IMR-90 (cell line): Measurements from ENCODE around the gene TIGAR. TPM values are rescaled to one million over a fixed set of nuclear protein-coding genes. Genes with fewer than 3 reads are reported as not detected.

Experiments used
- ATAC-seq: fragments of 200-7000 bp; cut with Tn5 transposase; 2 replicates; pipeline ENCODE4 v1.9.1; 2020; ENCODE audit warnings: low read depth, mild to moderate bottlenecking, moderate library complexity
- BruUV-seq: library from RNA; stranded (reverse); fragments of 400-500 nt; replicated peaks from 2 replicates; lab custom pipeline; 2021; lab: Mats Ljungman, UMichigan
- CTCF ChIA-PET: fragments of 300-600 bp; formaldehyde crosslinking; extraction: SDS; loops from one replicate; lab custom pipeline; 2021; ENCODE audit warnings: antibody characterized with exemption; lab: Yijun Ruan, JAX
- POLR2A ChIA-PET: fragments of 300-600 bp; sonication (Branson Sonifier 250); formaldehyde crosslinking; loops from one replicate; lab custom pipeline; 2022; ENCODE audit warnings: antibody characterized with exemption; ENCODE audit not compliant: unreplicated experiment; lab: Charles Lee
- DNase-seq: peaks from one replicate; pipeline ENCODE4 v3.0.0; 2013
- H2AFZ ChIP-seq: replicated peaks from 2 replicates; pipeline ENCODE3; 2013; ENCODE audit warnings: low read length, mild to moderate bottlenecking; ENCODE audit not compliant: poor library complexity
- H2AK5ac ChIP-seq: 2 replicates; pipeline ENCODE4 v1.6.1; 2013; ENCODE audit warnings: low read depth, low read length, inconsistent platforms
- H2AK9ac ChIP-seq: replicated peaks from 2 replicates; pipeline ENCODE3; 2013; ENCODE audit warnings: mild to moderate bottlenecking, low read depth, low read length, moderate library complexity; ENCODE audit not compliant: poor library complexity
- H2BK120ac ChIP-seq: 2 replicates; pipeline ENCODE4 v1.6.1; 2013; ENCODE audit warnings: low read depth, low read length, inconsistent platforms
- H2BK15ac ChIP-seq: 3 replicates; pipeline ENCODE4 v1.6.1; 2013; ENCODE audit warnings: low read depth, low read length, inconsistent platforms
- H2BK20ac ChIP-seq: 2 replicates; pipeline ENCODE4 v1.6.1; 2013; ENCODE audit warnings: low read depth, mild to moderate bottlenecking, inconsistent platforms, low read length, moderate library complexity
- H2BK5ac ChIP-seq: 2 replicates; pipeline ENCODE4 v1.6.1; 2013; ENCODE audit warnings: mild to moderate bottlenecking, low read depth, low read length, inconsistent platforms; ENCODE audit not compliant: poor library complexity, severe bottlenecking
- H3K14ac ChIP-seq: replicated peaks from 2 replicates; pipeline ENCODE4 v1.6.1; 2013; ENCODE audit warnings: low read depth, low read length, inconsistent platforms
- H3K18ac ChIP-seq: 2 replicates; pipeline ENCODE4 v1.6.1; 2013; ENCODE audit warnings: low read depth, low read length, control low read depth
- H3K23ac ChIP-seq: 2 replicates; pipeline ENCODE4 v1.6.1; 2013; ENCODE audit warnings: low read depth, low read length, inconsistent platforms
- H3K27ac ChIP-seq: 2 replicates; pipeline ENCODE4 v1.5.1; 2013; ENCODE audit warnings: mild to moderate bottlenecking, control low read depth, low read length; ENCODE audit not compliant: insufficient read depth
- H3K27me3 ChIP-seq: 2 replicates; pipeline ENCODE4 v1.6.1; 2013; ENCODE audit warnings: low read length; ENCODE audit not compliant: control insufficient read depth, insufficient read depth
- H3K36me3 ChIP-seq: 2 replicates; pipeline ENCODE4 v1.6.1; 2013; ENCODE audit warnings: low read length, mixed read lengths; ENCODE audit not compliant: control insufficient read depth, insufficient read depth
- H3K4ac ChIP-seq: 2 replicates; pipeline ENCODE4 v1.6.1; 2013; ENCODE audit warnings: low read depth, low read length, inconsistent platforms
- H3K4me1 ChIP-seq: 2 replicates; pipeline ENCODE4 v1.6.1; 2013; ENCODE audit warnings: low read length, mixed read lengths; ENCODE audit not compliant: control insufficient read depth, insufficient read depth
- H3K4me2 ChIP-seq: 2 replicates; pipeline ENCODE4 v1.6.1; 2013; ENCODE audit warnings: low read depth, mild to moderate bottlenecking, control low read depth, low read length, moderate library complexity
- H3K4me3 ChIP-seq: 2 replicates; pipeline ENCODE4 v1.5.1; 2013; ENCODE audit warnings: low read depth, mild to moderate bottlenecking, control low read depth, low read length, moderate library complexity; ENCODE audit not compliant: insufficient read depth
- H3K56ac ChIP-seq: 2 replicates; pipeline ENCODE4 v1.6.1; 2013; ENCODE audit warnings: low read length, inconsistent platforms; ENCODE audit not compliant: insufficient read depth; ENCODE audit errors: extremely low read depth
- H3K79me1 ChIP-seq, 2 experiments: 2 replicates each; pipeline ENCODE4 v1.6.1; 2013; ENCODE audit warnings: low read length in 2 of 2, inconsistent platforms in 1 of 2, low read depth in 1 of 2
- H3K9ac ChIP-seq: 2 replicates; pipeline ENCODE4 v1.6.1; 2013; ENCODE audit warnings: low read depth, low read length, control low read depth
- H3K9me1 ChIP-seq: 2 replicates; pipeline ENCODE4 v1.6.1; 2013; ENCODE audit warnings: low read length, inconsistent platforms; ENCODE audit not compliant: insufficient read depth
- H3K9me3 ChIP-seq: 2 replicates; pipeline ENCODE4 v1.6.1; 2013; ENCODE audit warnings: low read length; ENCODE audit not compliant: control insufficient read depth, insufficient read depth
- H4K20me1 ChIP-seq: 2 replicates; pipeline ENCODE4 v1.6.1; 2013; ENCODE audit warnings: low read length, inconsistent platforms; ENCODE audit not compliant: insufficient read depth
- H4K5ac ChIP-seq: 2 replicates; pipeline ENCODE4 v1.6.1; 2013; ENCODE audit warnings: mild to moderate bottlenecking, low read depth, low read length, control low read depth
- H4K8ac ChIP-seq, 2 experiments: 2 replicates each; pipeline ENCODE4 v1.6.1; 2013; ENCODE audit warnings: low read depth in 2 of 2, low read length in 2 of 2, control low read depth in 1 of 2, inconsistent platforms in 1 of 2
- H4K91ac ChIP-seq: 2 replicates; pipeline ENCODE4 v1.6.1; 2013; ENCODE audit warnings: low read depth, low read length, inconsistent platforms; ENCODE audit not compliant: insufficient read depth
- BHLHE40 ChIP-seq: fragments of 150-350 bp; IDR thresholded peaks from 2 replicates; pipeline ENCODE4 v1.6.1; 2016; ENCODE audit warnings: mild to moderate bottlenecking, low read depth, low read length
- CEBPB ChIP-seq: IDR thresholded peaks from 2 replicates; pipeline ENCODE4 v1.6.1; 2012; ENCODE audit warnings: low read depth, low read length, improper control_type of control experiment
- CHD1 ChIP-seq: IDR thresholded peaks from 2 replicates; pipeline ENCODE4 v1.6.1; 2012; ENCODE audit warnings: low read depth, low read length, improper control_type of control experiment
- CTCF ChIP-seq: conservative IDR thresholded peaks from 2 replicates; pipeline ENCODE4 v1.5.1; 2012; ENCODE audit warnings: mild to moderate bottlenecking, low read depth, low read length, improper control_type of control experiment
- MAFK ChIP-seq: IDR thresholded peaks from 2 replicates; pipeline ENCODE4 v1.6.1; 2012; ENCODE audit warnings: low read depth, low read length, improper control_type of control experiment
- MAZ ChIP-seq: IDR thresholded peaks from 2 replicates; pipeline ENCODE4 v1.6.1; 2012; ENCODE audit warnings: low read depth, mild to moderate bottlenecking, low read length, improper control_type of control experiment, moderate library complexity, borderline replicate concordance
- MXI1 ChIP-seq: IDR thresholded peaks from 2 replicates; pipeline ENCODE4 v1.6.1; 2012; ENCODE audit warnings: low read depth, mild to moderate bottlenecking, low read length, moderate library complexity, borderline replicate concordance
- POLR2A ChIP-seq: IDR thresholded peaks from 2 replicates; pipeline ENCODE4 v1.6.1; 2012; ENCODE audit warnings: mild to moderate bottlenecking, low read depth, low read length
- RAD21 ChIP-seq: IDR thresholded peaks from 2 replicates; pipeline ENCODE4 v1.6.1; 2012; ENCODE audit warnings: low read length, improper control_type of control experiment
- RFX5 ChIP-seq: IDR thresholded peaks from 2 replicates; pipeline ENCODE4 v1.8.0; 2012; ENCODE audit warnings: low read depth, mild to moderate bottlenecking, low read length, moderate library complexity
- SMC3 ChIP-seq: fragments of 150-350 bp; IDR thresholded peaks from 2 replicates; pipeline ENCODE4 v1.6.1; 2016; ENCODE audit warnings: low read depth, mild to moderate bottlenecking, antibody characterized with exemption, low read length, moderate library complexity
- USF2 ChIP-seq: fragments of 150-350 bp; IDR thresholded peaks from 2 replicates; pipeline ENCODE4 v1.6.1; 2017; ENCODE audit warnings: mild to moderate bottlenecking, antibody characterized with exemption, low read length, low read depth
- WGBS, 2 experiments: methylation state at CpG; one replicate each; pipeline versions ENCODE4 v1.1.5 to v1.1.7; 2013; ENCODE audit warnings: missing lambda C conversion rate in 2 of 2; ENCODE audit not compliant: insufficient read length in 1 of 2; ENCODE audit errors: extremely low coverage in 2 of 2; 5-methylcytosine and 5-hydroxymethylcytosine counted together
- dilution Hi-C: fragments of 300-500 bp; cut with HindIII; formaldehyde crosslinking; loops from one replicate; pipeline ENCODE4 v1.14.3; 2018; ENCODE audit warnings: low sequenced_read_pairs; ENCODE audit not compliant: unreplicated experiment
- in situ Hi-C: fragments of 300-500 bp; cut with MboI; formaldehyde crosslinking; loops from 3 replicates; pipeline ENCODE4 v1.14.3; 2019; ENCODE audit warnings: low sequenced_read_pairs, inconsistent platforms, mixed read lengths
- intact Hi-C: fragments of 100-400 bp; cut with micrococcal nuclease; formaldehyde crosslinking; loops from 2 replicates; pipeline ENCODE4 v1.10.0; 2022
- polyA plus RNA-seq, 3 experiments: library from polyadenylated mRNA; depleted of rRNA; stranded (reverse); fragments of >200 nt; gene quantifications; 2 replicates each; pipeline ENCODE4 v1.2.3, GENCODE V29; 2012; ENCODE audit warnings: low replicate concordance in 1 of 3
- total RNA-seq: library from RNA; depleted of rRNA; stranded (reverse); fragments of >200 nt; gene quantifications from 2 replicates; pipeline ENCODE4 v1.2.3, GENCODE V29; 2012

TIGAR gene
- total and polyA plus RNA-seq, 2 of the 4 experiments (the other 2 are of a cell fraction): 7.3 to 13.7 TPM

DNA sequence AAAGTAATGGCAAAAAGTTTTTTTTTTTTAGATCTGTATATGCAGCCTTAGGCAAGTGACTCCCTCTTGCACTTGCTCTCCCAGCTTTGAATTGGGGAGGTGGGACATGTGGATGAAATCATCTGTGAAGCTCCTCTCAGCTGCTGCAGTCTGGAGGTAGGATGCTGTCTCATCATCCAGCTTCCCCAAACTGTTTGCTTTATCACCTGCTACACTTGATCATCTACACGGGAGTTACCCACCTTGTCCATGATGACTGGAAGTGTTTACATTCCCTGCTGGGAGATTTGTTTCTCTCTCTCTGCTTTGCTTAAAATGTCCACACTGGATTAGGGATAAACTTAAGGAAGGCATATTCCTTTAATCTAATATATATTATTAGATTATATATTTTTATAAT is 67.0 kb downstream of the TIGAR start:
- no peak overlapping the region for H3K4ac ChIP-seq
- no peak overlapping the region for H2AK5ac ChIP-seq
- DNase-seq (no peak), ATAC-seq (no peak)
- no peaks in the 10 kb centered on the region for H3K9me3 ChIP-seq
- no peak overlapping the region for H3K18ac ChIP-seq
- ChIA-PET CTCF (interaction anchor here (0.6 kb wide), 1 partner anchor 140 kb away, joined by 6 read pairs; no protein-coding TSS in a partner anchor), POLR2A (no interaction called here)
- H3K36me3 ChIP-seq: no peaks in the 10 kb centered on the region
- dilution Hi-C loops (no loop called here), intact Hi-C loops (no loop called here), in situ Hi-C loops (no loop called here)
- H3K9me1 ChIP-seq: no peaks in the 10 kb centered on the region
- H4K91ac ChIP-seq: no peak overlapping the region
- no peak overlapping the region for H2BK120ac ChIP-seq
- no peak overlapping the region for H4K5ac ChIP-seq
- no peak overlapping the region for H3K4me3 ChIP-seq
- H3K27ac ChIP-seq: no peak overlapping the region
- BruUV-seq: no TSS peak
- H3K4me1 ChIP-seq: no peaks in the 10 kb centered on the region
- no CpG with 5 or more reads among the region's 1 CpG for WGBS, 2 experiments
- H4K20me1 ChIP-seq: no peaks in the 10 kb centered on the region
- no peak overlapping the region for H2BK5ac ChIP-seq
- TF ChIP-seq MAZ (no peak), CTCF (no peak), MXI1 (no peak), CEBPB (no peak), BHLHE40 (no peak), SMC3 (no peak), POLR2A (no peak), RAD21 (no peak), MAFK (no peak), RFX5 (no peak), USF2 (no peak), CHD1 (no peak)
- H2BK20ac ChIP-seq: no peak overlapping the region
- H3K56ac ChIP-seq: no peak overlapping the region
- H2AFZ ChIP-seq: no peak overlapping the region
- no peak overlapping the region for H3K23ac ChIP-seq
- no peak overlapping the region for H3K4me2 ChIP-seq
- H4K8ac ChIP-seq: no peak overlapping the region
- no peaks in the 10 kb centered on the region for H3K79me1 ChIP-seq
- no peak overlapping the region for H2AK9ac ChIP-seq
- H2BK15ac ChIP-seq: no peak overlapping the region
- peaks cover 5% of the 10 kb centered on the region; the same call in 1 of the 2 replicates for H3K27me3 ChIP-seq
- no peak overlapping the region for H3K9ac ChIP-seq
- no peak overlapping the region for H3K14ac ChIP-seq
